Breast epithelium (tissue), 3 donors: Measurements from ENCODE around the gene DMD.

ENCODE experiments used
- POLR2A ChIP-seq: fragments of 450-650 bp; IDR thresholded peaks from one replicate; pipeline ENCODE4 v1.6.1; 2016; ENCODE audit warnings: antibody characterized with exemption, mild to moderate bottlenecking, moderate library complexity
- TF ChIP-seq, protein P1 (sequence below), 3 donors: fragments of 450-650 bp; IDR thresholded peaks; one replicate each; pipeline ENCODE4 v1.5.1; 2016 to 2017; ENCODE audit warnings: antibody characterized with exemption in 3 of 3, mild to moderate bottlenecking in 3 of 3, moderate library complexity in 3 of 3

DNA sequence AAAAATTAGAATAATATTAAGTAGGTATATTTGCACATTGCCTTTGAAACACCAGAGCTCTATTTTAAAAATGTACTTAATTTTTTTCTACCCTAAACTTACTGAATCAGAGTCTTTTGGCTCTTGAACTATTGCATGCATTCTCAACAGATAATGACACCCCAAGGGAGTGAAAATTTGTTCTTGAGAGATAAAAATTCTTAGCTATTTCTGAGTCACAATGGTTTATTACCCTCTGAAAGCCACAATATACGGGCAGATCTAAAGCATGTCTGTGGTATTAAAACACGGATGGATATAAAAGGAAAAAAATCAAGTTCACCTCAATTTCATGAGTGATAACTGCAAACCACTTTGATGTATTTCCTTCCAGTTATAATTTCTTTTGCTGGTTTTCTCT, 1503.2 kb downstream of the DMD start:
- TF ChIP-seq, protein P1, sequence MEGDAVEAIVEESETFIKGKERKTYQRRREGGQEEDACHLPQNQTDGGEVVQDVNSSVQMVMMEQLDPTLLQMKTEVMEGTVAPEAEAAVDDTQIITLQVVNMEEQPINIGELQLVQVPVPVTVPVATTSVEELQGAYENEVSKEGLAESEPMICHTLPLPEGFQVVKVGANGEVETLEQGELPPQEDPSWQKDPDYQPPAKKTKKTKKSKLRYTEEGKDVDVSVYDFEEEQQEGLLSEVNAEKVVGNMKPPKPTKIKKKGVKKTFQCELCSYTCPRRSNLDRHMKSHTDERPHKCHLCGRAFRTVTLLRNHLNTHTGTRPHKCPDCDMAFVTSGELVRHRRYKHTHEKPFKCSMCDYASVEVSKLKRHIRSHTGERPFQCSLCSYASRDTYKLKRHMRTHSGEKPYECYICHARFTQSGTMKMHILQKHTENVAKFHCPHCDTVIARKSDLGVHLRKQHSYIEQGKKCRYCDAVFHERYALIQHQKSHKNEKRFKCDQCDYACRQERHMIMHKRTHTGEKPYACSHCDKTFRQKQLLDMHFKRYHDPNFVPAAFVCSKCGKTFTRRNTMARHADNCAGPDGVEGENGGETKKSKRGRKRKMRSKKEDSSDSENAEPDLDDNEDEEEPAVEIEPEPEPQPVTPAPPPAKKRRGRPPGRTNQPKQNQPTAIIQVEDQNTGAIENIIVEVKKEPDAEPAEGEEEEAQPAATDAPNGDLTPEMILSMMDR (IDR thresholded peaks at IDR 0.05): no peak
- no peak for TF ChIP-seq POLR2A
